HG03108 (cell line): ENCODE data around the gene B4GALT5.
A peak's percentile ranks its signal among the peaks of the same experiment; 100 is the strongest.
"Not testable (repeated sequence)": the region's sequence is repeated elsewhere in the genome, so short reads cannot be mapped to it uniquely, and the experiment has no call there.

Source experiments
- ATAC-seq: cut with Tn5 transposase; IDR thresholded peaks from one replicate; pipeline ENCODE4 v1.9.1; 2021; ENCODE audit warnings: moderate library complexity; ENCODE audit not compliant: unreplicated experiment

The B4GALT5 gene

DNA sequence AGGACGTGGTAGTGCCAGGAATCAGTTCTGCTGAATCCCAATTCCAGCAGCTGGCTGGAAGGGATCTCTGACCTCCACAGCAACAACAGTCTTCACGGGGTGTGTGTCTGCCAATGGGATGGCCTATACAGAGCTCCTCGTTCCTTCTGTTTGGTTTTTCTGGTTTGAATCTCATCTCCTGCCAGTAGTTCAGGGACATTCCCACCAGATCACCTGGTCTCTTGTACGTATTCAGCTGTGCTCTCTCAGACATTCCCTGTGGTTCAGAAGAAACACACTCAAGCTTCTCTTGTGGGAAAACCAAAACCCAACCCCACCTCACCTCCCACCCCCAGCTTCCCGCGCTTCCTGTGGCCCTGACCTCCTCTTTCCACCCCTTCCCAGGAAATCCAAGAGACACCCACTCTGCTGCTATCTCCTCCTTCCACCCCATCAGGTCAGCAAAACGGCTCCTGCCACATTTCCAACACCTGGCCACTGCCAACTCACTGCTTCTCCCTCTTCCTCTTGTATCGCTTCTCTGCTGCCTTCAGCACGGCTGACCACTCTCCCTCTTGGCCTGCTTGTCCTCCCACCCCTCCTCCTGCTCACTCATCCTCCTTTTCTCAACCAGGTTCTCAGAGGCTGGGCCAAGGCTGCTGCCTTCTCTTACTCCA is 82.5 kb downstream of the B4GALT5 start:
- peak; percentile 27 for ATAC-seq

DNA sequence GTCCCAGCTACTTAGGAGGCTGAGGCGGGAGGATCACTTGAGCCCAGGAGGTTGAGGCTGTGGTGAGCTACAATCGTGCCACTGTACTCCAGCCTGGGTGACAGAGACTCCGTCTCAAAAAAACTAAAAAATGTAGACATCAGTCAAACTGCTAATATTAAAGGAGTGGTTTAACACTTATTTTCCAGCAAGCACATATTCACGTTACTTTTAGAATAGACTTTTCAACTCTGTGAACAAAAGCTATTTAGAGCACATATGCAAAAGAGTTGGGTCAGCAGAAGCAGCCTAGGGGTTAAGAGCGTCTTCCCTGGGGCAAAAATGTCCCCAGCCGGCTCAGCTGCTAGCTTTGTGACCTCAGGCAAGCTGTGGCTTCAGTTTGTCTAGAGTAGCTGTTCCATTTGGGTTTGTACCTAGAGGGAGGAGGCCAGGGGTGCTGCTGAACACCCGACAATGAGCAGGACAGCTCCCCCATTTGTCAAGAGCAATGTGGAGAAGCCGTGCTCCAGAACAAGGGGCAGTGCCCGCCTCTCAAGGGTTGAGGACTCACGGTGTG is 83.2 kb downstream of the B4GALT5 start:
- peak; percentile 81 for ATAC-seq

DNA sequence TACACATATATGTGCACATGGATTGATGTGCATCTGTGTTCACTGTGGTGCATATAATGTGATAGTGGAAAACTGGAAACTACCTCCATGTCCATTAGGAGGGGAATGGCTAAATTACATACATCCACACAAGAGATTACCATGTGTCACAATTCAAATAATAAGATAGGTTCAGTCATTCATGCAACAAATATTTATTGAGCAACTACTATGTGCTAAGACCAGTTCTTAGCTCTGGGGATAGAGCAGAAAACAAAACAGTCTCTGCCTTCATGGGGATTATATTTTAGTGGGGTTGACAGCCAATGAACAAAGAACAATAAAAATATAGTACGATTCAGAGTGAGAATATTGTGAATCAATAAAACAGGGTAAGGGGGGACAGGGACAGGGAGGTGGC is 84.1 kb downstream of the B4GALT5 start:
- ATAC-seq = no peak

DNA sequence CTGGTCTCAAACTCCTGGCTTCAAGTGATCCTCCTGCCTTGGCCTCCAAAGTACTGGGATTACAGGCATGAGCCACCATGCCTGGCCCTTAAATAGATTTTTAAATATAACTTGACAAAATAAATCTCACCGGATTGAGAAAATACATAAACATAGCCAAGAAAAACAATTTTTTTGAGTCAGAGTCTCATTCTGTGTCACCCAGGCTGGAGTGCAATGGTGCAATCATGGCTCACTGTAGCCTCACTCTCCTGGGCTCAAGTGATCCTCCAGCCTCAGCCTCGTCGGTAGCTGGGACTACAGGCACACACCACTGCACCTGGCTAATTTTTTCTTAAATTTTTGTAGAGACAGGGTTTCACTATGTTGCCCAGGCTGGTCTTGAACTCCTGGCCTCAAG is 85.4 kb downstream of the B4GALT5 start:
- not testable (repeated sequence) for ATAC-seq

DNA sequence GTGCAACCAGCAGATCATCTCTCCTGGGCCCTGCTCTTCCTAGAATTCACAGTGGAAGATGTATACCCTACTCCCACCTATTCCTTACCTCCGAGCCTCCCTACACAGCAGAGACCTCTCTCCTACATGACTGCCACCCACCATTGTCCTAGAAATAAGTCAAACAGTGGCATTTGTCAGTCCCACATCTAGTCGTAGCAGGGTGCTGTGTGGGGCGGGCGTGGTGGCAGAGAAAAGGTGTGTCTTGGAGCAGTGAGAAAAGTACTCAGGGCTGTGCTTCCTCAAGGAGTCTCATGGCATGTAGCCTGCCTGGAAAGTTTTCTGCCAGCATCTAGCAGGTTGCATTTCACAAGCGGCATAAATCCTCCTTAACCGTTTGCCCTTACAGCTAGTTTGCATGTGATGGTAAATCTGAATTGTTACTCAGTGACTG is 86.3 kb downstream of the B4GALT5 start:
- no peak for ATAC-seq

DNA sequence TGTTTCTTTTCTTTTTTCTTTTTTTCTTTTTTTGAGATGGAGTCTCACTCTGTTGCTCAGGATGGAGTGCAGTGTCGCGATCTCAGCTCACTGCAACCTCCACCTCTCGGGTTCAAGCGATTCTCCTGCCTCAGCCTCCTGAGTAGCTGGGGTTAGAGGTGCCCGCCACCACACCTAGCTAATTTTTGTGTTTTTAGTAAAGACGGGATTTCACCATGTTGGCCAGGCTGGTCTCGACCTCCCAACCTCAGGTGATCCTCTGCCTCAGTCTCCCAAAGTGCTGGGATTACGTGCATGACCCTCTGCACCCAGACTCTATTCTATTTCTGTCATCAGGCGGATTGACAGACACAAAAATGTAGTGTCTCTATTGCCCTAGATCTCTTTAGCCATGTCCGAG is 88.7 kb downstream of the B4GALT5 start:
- ATAC-seq = not testable (repeated sequence)

DNA sequence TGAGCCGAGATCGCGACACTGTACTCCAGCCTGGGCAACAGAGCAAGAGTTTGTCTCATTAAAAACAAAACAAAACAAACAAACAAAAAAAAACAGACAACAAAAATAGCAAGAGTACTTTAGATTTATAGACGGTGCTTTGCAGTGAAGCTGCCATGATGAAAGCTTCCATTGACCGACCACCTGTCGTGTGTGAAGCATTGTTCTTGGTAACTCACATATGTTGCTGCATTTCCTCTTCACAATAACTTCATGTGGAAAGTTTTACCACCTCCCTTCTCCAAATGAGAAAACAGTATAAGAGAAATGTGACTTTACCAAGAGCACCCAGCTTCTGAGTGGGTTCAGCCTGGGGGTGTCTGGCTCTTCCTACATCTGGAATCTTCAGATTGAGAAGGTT is 89.4 kb downstream of the B4GALT5 start:
- ATAC-seq = no peak

DNA sequence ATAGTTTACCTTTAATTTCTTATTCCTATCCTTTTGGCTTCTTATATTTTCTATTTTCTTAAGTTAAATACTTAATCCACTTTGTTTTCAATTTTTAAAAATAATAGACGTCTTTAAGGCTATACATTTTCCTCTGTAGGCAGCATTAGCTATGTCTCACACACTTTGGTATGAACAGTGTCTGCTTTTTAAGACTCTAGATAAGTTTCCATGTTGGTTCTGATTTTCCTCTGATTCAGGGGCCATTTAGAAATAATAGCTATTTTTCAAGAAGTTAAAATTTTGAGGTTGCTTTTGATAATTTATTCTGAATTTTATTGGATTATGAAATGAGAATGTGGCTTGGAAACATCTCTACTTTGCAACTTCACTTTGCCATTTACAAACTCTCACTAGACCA is 91.4 kb downstream of the B4GALT5 start:
- no peak for ATAC-seq

DNA sequence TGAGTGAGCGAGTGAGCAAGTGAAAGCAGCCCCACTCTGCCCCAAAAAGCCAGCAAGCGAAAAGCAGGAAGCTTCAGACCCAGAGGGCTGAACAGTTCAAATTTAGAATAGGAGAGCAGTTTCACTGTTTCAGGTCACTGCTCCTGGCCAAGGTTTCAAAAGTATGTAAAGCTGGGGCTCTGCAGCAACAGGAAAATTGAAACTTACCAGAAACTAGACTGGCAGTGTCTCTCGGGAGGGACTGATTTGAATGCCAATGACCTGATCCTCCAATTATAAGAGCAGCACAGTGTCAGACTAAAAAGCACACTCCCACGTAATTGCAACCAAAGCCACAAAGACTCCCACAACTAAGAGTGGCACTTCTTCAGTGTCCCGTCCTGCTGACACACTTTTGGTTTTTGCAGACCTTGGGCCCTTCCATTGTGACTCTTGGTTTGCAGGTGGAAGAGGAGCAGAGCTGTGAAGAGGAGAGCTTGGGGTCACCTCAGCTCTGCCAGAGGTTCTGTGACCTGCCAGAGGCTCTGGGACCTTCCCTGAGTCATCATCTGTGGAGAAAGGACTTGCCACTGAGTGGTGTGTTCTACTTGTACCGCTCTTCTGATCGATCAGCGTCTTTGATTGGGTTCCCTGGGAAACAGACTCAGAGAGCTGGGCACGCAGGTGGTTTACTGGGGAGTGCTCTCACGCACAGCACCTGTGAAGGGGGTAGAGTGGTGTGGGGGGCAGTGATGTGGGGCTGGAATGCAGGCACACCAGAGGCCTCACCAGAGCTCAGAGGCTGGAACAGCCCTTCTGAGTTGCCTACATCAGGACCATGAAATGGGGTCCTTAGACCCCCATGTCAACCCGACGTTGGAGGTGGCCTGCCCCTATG is 93.1 kb downstream of the B4GALT5 start:
- peak; percentile 81 for ATAC-seq

DNA sequence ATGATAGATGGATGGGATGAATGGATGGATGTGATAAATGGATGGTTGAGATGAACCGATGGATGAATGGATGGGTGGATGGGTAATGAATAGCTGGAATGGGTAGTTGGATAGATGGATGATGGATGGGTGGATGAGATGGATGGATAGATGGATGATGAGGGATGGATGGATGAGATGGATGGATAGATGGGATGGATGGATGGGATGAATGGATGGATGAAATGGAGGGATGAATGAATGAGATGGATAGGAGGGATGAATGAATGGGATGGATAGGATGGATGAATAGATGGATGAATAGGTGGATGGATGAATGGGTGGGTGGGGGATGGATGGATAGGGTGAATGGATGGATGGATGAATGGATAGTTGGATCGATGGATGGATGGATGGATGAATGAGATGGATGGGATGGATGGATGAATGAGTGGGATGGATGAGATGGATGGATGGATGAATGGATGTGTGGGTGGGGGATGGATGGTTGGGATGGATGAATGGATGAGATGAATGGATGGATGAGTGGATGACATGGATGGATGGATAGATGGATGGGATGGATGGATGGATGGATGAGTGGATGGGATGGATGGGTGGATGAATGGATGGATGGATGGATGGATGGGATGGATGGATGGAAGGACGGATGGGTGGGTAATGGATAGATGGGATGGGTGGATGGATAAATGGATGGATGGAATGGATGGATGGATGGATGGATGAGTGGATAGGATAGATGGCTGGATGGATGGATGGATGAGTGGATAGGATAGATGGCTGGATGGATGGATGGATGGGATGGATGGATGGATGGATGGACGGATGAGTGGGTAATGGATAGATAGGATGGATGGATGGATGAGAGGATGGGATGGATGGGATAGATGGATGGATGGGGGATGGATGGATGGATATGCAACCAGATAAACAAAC is 94.3 kb downstream of the B4GALT5 start:
- ATAC-seq = no peak

DNA sequence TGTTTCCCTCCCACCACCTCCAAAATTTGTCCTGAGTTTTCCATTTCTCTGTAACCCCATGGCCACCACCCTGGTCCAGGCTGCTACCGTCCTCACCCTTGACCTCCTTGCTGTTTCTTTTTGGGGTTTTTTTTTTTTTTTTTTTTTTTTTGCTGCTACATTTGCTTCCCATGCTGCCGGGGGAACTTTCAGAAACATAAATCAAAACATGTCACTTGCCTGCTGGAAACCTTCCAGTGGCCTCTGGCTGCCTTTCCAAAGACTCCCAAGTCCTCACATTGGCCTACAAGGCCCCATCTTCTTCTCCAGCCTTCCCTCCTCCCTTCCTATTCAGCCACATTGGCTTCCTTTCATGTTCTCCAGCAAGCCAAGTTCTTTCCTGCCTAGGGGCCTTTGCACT is 95.4 kb downstream of the B4GALT5 start:
- ATAC-seq = no peak

DNA sequence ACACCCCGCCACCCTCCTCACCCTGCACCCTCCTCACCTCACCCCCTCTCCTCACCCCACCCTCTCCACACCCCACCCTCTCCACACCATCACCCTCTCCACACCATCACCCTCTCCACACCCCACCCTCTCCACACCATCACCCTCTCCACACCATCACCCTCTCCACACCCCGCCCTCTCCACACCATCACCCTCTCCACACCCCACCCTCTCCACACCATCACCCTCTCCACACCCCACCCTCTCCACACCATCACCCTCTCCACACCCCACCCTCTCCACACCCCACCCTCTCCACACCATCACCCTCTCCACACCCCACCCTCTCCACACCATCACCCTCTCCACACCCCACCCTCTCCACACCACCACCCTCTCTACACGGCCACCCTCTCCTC is 96.3 kb downstream of the B4GALT5 start:
- ATAC-seq = not testable (repeated sequence)

DNA sequence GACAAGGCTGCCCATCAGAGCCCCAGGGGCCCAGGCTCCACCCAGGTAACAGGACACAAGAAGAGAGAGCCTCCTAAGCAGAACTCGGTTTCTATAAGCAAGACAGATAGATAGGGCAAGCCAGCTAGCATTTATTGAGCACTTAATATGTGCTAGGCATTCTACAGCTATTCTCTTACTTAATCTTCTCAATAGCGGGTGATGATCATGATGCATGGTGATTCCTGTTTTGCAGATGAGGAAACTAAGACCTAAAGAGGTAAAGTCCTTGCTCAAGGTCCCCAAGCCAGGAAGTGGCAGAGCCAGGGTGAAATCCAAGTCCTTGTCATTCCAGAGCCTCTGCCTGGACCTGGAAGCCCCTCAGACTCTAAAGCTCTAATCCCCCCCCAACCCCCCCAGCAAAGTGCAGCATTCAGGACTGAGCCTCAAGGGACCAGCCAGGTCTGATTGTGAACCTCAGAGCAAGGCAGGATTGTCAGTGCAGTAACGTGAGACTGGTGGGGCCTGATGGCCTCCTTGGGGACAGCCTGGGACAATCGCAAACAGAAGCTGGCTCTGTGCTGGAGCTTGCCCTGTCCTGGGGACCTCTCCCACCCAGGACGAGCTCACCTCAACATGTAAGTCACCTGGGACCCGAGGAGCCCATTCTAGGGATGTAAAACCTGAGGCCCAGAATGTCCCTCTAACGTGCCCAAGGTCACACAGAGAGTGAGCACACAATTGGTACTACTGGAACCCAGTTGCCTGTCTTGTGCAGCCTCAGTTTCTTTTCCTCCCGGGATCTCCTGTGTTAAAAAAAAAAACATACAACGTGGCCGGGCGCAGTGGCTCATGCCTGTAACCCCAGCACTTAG is 97.3 kb downstream of the B4GALT5 start:
- no peak for ATAC-seq

DNA sequence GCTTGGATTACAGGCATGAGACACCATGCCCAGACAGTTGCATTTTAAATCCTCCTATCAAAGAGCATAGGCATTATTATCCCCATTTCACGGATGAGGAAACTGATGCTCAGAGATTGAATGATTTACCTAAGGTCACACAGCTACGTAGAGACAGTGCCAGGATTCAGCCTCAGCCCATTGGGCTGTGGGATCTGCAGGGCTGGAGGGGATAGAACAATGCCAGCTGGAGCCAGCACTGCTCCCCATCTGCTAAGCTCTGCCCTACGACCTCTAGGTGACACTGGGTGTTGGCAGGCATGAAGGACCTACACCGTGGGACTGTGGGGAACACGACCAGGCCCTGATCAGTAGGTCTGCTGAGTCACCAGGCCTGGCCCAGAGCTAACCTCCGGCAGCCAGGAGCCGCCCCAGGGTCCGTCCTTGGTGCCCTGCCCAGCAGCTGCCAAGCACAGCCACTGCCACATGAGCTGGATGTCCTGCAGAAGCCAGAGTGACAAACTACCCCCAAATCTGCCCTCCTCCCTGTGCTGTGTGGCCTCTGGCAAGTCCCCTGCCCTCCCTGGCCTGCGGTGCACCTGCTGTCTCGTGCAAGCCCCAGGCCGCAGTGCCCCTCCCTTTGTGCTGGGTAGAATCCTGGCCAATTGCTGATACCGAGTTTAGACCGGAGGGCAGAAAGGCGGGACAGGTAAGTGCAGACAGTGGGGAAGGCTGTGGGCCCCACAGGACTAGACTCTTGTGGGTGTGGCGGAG is 98.1 kb downstream of the B4GALT5 start:
- ATAC-seq = no peak

DNA sequence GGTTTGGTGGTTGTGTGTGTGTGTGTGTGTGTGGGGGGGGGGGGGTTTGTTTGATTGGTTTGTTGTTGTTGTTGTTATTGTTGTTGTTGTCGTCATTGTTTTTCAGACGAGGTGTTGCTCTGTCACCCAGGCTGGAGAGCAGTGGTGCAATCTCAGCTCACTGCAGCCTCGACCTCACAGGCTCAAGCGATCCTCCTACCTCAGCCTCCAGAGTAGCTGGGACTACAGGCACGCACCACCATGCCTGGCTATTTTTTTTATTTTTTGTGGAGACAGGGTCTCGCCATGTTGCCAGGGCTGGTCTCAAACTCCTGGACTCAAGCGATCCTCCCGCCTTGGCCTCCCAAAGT is 98.7 kb downstream of the B4GALT5 start:
- ATAC-seq = not testable (repeated sequence)

DNA sequence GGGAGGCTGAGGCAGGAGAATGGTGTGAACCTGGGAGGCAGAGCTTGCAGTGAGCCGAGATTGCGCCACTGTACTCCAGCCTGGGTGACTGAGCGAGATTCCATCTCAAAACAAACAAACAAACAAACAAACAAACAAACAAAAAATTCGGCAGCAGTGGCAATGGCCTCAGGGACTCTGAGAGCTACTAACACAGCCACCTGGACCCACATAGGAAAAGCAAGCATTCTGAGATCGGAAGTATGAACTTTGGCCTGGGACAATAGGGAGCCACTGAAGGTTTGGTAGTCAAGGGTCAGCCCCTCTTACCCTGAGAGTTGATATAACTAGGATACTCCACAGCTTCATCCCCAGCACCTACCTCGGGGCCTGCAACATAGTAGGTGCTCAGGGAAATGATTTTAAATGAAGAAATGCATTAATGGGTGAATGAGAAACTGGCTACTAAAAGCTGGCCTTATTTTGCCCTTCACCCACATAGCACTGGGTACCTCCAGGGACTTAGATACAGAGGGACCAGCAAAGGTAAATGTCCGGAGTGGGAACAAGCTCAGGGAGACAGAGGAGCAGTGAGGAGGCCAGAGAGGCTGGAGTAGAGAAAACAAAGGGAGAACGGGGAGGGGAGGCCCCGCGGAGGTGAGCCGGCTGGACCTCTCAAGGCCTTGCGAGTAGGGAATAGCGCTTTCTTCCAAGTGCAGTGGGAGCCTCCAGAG is 99.2 kb downstream of the B4GALT5 start:
- no peak for ATAC-seq

DNA sequence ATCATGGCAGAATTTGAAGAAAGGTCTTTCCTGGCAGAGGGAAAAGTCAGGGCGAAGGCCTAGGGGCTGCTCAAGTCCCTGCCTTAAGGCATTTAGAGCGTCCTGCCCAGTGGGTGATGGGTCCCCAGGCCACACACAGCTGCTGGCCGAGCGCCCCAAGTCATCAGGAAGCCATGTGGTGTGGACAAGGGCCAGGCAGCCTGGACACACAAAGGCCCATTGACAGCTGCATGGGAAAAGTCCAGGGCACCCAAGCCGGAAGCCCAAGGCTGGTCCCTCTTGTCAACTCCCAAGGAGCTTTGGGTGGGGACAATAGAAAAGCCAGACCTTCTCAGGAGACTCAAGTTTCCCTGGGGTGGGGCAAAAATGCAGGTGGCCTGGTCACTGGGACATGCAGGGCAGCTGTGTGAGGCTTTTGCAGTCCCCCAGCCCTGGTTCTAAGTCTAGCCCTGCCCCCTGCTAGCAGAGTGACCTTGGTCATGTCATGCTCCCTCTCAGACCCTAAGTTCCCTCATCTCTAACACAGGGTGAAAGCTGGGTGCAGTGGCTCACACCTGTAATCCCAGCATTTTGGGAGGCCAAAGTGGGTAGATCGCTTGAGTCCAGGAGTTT is 101.4 kb downstream of the B4GALT5 start:
- no peak for ATAC-seq

DNA sequence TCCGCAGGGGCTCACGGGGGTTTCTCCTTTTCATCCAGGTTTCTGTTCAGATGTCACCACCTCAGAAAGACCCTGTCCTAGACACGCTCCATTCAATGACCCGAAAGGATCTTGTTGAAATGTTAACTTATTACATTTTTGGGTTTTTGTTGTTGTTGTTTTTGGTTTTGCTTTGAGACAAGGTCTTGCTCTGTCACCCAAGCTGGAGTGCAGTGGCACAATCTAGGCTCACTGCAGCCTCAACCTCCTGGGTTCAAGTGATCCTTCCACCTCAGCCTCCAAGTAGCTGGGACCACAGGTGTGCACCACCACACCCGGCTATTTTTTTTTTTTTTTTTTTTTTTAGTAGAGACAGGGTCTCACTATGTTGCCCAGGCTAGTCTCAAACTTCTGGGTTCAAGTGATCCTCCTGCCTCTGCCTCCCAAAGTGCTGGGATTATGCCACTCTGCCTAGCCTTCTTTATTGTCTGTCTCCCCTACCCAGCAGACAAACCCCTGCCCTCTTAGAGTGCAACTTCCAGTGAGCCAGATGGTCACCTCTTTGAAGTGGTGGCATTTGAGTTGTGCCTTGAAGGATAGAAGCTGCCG is 102.0 kb downstream of the B4GALT5 start:
- not testable (repeated sequence) for ATAC-seq
